Putamen (tissue), 1 donor: Measurements from ENCODE around the gene SYS1.
A peak's percentile ranks its signal among the peaks of the same experiment; 100 is the strongest.

ENCODE experiments used
- DNase-seq: peaks from one replicate; pipeline ENCODE4 v3.0.0-alpha.2; 2016; ENCODE audit warnings: low spot score

SYS1 gene

DNA sequence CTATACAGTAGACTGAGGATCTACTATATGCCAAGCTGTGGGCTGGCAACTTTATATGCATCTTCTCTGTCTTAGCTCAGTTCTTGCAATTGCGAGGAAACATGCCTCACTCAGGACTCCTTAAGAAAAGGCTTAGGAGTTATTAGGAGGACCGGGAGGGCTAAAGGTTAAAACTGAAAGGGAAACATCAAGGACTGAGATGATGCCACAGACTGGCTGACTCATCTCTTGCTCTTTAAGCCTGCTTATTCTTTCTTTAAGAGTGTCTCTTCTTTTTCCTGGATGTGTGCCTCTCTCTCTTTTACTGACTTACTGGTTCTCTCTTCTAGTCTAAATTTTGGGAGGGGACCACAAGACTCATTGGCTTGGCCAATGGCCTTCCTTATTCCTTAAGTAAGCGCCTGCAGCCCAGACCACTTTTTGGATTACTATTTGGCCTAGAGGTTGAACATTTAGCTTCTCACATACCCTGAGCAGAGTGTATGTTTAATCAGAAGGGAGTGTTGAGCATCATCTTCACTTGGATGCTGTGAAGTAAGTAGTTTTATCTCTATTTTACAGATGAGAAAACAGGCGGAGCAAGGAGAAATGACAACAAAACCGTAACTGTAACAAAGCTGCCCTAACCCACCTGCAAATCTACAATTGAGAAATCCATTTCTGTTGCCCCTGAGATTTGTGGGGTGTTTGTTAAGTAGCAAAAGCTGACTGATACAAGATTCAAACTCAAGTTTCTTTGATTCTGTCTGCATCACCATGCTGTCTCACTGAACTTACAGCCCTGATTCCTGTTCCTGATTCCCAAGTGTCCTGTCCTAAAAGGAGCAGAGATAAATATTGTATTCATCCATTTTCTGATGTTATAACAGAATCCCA is 7.5 kb upstream of the SYS1 start:
- DNase-seq = no peak

GRCh38 chr20:45358282-45359068 is 4.5 kb upstream of the SYS1 start:
- peak; percentile 48 for DNase-seq

- DNase-seq = no peak
Measured at GRCh38 chr20:45359069-45359405, 3.9 kb upstream of the SYS1 start.

DNA sequence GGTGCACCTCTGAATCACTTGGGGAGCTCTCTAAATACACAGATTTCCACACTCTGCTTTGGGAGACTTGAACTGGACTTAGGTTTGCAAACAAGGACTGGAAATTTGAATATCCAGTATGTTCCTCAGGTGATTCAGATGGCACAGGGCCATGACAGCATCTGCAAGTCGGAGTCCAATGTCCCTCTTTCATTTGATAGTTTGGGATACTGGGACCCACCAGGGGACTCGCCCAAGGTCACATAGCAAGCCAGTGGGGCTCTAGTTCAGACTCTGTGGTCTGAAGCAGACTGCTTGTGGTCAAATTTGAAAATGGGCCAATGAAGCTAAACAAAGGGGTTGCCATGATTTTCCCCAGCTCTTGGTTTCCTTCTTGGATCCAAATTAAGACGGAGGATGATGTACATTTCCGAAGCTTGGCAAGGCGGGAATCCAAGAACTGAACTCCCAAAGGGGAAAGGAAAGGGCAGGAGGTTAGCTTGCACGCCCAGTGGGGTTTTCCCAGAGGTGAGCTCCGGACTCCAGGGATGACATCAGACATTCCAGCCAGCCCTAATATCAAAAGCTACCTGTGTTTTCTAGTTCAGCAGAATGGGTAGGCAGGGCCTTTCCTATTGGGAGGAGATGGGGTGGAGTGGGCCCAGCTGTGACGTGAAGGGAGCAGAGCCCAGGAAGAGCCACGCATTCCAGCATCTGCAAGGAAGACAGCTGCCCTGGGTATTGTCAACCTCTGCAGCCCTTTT is 3.4 kb upstream of the SYS1 start:
- no peak for DNase-seq

- no peak for DNase-seq
Measured at GRCh38 chr20:45361793-45362192, 1.2 kb upstream of the SYS1 start.

DNA sequence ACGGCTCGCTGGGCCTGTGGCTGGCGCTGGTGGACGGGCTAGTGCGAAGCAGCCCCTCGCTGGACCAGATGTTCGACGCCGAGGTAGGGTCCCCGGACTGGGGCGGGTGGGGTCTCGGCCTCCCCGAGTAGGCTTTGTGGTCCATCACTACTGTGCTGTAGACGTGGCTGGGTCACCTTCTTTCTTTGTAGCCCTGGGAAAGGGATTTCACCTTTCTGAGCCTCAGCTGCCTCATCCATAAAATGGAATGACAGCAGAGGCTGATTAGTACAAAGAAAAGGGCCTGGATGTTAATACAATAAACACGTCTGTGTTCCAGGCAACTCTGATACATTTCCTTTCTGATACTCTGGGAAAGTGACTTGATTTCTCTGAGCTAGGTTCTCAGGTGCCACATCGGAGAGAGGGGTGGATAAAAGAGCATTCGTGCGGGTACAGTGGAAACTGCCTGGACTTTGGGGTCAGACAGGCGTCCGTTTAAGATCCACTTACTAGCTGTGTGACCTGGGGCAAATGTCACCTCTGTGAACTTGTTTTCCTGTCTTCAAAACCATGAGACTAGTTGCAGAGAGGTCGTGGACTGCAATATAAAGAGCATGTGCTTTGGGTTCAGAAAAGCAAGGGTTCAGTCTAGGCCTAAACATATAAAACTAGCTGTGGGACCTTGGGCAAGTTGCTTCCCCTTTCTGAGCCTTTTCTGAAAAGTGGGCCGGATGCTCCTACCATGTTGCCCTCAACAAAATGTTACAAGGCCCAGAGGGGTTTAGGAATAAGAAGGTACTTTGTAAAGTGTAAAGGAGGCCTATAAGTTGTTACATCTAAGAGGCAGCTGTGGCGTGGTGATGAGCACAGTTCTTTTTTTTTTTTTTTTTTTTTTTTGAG is 896 bp downstream of the SYS1 start:
- DNase-seq = no peak

DNA sequence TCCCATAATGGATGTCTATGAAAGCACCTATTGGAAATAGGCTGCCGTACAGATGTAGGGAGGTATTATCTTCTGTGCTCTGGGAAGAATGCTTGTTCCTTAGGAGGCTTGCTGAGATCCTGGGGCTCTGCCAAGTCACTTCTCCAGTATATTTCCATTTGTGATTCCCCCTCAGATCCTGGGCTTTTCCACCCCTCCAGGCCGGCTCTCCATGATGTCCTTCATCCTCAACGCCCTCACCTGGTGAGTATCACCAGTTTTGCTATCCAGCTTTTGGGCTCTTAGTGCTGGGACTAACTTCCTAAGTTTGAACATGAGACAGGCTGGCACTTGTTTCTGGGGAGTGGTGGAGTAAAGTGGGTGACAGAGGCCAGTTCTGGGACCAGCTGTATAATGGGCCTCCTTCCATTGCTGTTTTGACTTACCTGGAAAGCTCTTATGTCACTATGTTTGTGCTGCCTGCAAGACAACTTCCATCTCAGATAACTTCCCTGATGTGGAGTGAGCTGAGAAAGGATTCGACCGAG is 2.6 kb downstream of the SYS1 start:
- no peak for DNase-seq

DNA sequence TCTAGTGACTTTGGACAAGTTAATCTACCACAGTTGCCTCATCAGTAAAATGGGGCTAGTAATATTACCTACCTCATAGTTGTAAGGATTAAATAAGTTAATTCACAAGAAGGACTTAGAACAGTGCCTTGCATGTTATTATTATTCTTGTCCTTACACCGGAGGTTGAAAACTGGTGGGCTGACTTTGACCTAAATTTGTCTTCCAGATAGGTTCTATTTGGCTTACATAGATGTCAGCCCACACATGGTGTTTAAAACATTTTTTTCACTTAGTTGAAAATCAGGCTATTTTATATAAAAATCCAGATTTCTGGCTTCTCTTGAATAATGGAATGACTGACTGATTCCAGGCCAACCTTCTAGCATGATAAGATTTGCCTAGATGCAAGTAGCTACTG is 3.2 kb downstream of the SYS1 start:
- DNase-seq = peak; percentile 64

DNA sequence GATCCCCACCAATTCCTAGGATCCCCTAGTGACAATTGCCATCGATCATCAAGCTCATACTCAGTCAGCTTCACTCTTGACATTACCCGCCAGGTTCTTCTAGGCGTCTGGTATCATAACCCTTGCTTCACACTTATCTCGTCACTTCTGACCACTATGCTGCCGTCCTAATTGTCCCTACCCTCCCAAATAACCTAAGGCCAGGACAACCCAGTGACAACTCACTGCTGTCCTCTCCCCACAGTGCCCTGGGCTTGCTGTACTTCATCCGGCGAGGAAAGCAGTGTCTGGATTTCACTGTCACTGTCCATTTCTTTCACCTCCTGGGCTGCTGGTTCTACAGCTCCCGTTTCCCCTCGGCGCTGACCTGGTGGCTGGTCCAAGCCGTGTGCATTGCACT is 3.7 kb downstream of the SYS1 start:
- no peak for DNase-seq

- DNase-seq = no peak
Measured at GRCh38 chr20:45367126-45367525, 4.2 kb downstream of the SYS1 start.

DNA sequence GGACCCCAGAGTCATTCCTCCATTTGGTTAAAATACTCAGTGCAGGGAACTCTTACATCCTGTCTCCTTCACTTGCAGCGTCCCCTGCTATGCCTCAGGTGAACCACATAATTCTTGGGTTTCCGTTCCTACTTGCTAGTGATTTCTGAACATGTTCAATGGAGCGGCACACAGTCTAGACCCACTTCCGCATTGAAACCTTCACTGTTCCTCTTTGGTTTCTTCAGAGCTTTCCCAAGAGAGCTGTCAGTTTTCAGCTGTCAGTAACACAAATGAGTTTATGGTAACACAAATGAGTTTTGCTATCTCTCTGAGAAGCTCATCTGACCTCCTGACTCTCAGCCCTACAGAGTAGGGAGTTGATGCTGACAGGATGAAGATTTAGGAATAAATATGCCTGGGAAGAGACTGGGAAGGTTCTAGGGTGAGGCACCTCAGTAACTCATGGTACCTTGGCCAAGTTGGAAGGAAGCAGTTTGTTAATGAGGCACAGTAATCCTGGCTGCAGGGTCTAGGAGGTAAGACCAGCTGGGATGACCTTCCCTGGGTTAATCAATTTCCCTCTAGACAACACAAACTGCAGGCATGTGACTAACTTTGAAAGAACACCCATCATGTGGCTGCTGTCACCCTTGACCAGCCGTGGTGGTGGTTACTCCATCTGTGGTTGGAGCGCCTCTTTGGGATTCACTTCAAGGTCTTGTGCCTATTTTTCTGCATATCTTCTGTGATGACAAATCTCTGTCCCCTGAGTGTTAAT is 5.4 kb downstream of the SYS1 start:
- DNase-seq = no peak

DNA sequence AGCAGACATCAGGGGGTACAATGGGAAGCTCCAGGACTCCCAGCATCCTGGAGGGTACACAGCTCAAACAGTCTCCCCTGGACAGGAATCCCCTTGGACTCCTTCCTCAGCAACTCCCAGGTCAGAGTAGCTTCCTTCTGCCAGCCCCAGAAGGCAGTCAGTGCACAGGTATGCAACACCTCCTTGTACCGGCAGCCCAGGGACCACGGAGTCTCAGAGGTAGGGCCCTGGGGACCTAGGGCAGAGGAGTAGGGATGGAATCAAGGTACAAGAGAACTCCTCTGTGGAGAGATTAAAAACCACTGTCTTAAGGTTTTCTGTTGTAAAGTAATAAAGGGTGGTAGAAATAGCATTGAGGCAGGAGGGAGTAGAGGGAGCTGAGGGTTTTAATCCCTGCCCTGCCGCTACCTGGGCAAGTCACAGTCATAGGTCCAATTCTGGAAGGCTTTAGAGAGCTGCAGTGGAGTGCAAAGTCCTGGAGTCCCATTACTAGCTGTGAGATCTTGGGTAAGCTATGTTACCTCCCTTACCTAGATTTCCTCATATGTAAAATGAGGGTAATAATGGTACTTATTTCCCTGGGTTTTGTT is 7.7 kb downstream of the SYS1 start:
- no peak for DNase-seq

DNA sequence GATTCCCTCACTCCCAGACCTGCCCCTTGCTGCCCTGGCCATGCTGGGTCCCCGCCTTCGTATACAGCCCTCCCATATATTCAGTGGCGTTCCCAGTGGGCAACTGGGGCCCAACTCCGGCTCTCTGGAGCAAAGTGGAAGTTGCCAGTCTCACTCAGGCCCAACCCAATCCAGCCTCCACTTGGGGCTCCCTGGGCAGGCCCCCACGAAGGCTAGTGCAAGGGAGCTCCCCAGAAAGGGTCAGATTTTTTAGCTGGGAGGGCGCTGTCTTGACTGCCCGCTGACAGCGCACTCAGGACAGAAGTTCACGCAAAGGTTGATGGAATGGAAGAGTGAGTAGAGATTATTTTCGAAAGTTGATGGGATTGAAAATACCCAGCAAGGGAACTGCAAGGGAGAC is 9.3 kb downstream of the SYS1 start:
- DNase-seq = no peak

- DNase-seq = peak; percentile 71
Measured at GRCh38 chr20:45372646-45373352, 9.8 kb downstream of the SYS1 start.

DNA sequence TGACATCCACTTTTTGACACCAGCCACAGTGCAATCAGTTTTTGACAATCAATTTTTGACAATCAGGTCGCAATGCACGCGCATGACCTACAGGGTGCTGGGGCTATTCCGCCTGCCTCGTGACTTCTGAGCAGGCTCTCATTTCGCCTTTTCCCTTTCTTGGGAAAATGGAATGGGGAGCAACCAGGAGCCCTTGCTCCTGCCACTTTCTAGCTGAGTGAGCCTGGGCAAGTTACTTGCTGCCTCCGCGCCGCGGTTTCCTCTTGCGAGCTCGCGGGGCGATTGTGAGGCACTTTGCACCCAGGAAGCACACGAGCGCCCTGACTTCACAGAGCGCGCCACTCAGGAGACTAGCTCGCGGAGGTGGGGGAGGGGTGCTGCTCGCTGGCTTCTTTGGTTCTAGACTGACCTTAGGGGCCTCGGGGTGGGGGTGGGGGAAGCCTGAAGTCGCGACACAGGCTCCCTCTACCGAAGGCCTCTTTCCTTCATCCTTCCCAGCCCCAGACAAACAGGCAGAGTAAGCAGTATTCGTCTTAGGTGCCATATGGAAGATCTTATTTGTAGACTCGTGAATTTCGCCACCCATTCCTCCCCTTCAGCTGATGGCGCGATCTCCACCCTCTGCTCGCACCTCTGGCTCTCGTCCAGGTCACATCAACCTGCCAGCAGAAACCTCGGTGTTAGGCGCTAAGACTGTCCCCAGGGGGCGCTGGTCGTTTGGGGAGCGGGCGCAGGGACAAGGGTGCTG is 10.6 kb downstream of the SYS1 start:
- DNase-seq = peak; percentile 91

DNA sequence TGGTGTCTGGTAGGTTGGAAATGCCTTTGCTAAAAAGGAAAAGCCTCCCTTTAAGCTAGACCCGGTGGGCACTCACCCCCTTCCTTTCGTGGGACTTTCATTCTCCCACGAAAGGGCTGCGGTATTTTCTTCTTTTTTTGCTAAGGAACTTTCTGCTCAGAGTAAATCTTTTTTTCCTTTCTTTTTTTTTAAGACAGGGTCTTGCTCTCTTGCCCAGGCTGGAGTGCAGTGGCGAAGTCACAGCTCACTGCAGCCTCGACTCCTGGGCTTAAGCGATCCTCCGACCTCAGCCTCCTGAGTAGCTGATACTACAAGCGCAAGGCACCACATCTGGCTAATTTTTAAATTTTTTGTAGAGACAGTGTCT is 11.1 kb downstream of the SYS1 start:
- DNase-seq = no peak

DNA sequence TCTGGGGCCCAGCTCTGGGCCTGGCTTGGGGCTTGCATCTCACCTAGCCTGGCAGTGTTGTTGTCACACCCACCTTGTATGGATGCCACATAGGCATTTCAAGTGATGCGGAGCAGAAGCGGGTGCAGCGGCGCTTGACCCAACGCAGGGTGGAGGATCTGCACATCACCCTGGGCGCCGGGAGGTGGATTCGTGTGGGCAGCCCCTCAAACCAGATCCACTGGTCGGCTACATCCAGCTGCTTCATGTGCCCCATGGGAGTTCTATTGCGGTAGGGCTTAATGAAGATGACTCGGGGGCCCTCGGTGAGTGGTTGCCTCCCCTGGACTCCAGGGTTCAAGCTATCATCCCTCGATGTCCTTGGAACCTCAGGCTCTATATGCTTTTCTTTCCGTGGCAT is 12.0 kb downstream of the SYS1 start:
- no peak for DNase-seq

GRCh38 chr20:45377269-45377668 is 14.3 kb downstream of the SYS1 start:
- no peak for DNase-seq

- peak; percentile 77 for DNase-seq
Measured at GRCh38 chr20:45378191-45378590, 15.2 kb downstream of the SYS1 start, which contains the start of gene TP53TG5. Gene TP53TG5 (minus strand): TSS chr20:45378325. CDS start chr20:45378236, 89 bp downstream.
